ENCODE data around the gene MTMR3.

GRCh38 chr22:29872144-29872893 is 10.7 kb upstream of the MTMR3 start:
- TF ChIP-seq GATA3 (IDR thresholded peaks at IDR 0.05; ENCODE audit: low read depth, low read length) (no peak), GATA2 (IDR thresholded peaks at IDR 0.05; ENCODE audit: low read depth, low read length) (no peak)

All from SH-SY5Y (cell line).